Middle frontal gyrus (tissue), 1 donor: ENCODE measurements around the gene MLLT11.

ENCODE experiments used
- DNase-seq: peaks from one replicate; pipeline ENCODE4 v3.0.0-alpha.2; 2015; ENCODE audit warnings: low spot score; ENCODE audit errors: extremely low spot score

The MLLT11 gene, protein sequence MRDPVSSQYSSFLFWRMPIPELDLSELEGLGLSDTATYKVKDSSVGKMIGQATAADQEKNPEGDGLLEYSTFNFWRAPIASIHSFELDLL

DNA sequence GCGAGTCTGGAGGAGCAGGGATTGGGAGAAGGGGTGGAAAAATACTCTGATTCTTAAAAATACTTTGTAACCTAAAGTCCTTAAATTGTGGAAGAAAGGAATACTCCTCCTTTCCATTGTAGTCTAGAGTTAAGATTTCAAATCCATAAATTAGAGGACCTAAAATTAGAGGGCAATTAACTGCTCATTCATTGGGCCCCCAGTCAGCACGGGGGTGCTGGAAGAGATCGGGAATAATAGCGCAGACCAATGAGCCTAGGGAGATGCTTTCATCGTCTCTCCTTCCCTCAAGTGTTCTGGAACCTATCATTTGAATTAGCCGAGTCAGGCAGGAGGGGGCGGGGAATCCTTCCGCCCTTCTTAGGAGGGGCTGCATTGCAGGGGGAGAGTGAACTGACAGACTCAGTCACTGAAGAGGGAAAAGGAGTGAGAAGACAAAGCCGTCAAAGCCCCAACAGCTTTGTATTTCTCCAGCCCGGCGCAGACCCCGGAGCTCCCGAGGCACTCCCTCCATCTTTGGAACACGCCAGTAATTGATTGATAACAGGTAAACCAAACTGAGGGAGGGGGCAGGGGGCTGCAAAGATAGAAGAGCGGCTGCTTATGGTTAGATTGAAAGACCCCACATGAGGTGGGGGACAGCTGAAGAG lies at the start of gene MLLT11:
Gene MLLT11, plus strand, starts transcription at position 391 of the 650 bp plus-strand sequence. CDS start 6,828 bp downstream, outside the sequence.
- no peak for DNase-seq

DNA sequence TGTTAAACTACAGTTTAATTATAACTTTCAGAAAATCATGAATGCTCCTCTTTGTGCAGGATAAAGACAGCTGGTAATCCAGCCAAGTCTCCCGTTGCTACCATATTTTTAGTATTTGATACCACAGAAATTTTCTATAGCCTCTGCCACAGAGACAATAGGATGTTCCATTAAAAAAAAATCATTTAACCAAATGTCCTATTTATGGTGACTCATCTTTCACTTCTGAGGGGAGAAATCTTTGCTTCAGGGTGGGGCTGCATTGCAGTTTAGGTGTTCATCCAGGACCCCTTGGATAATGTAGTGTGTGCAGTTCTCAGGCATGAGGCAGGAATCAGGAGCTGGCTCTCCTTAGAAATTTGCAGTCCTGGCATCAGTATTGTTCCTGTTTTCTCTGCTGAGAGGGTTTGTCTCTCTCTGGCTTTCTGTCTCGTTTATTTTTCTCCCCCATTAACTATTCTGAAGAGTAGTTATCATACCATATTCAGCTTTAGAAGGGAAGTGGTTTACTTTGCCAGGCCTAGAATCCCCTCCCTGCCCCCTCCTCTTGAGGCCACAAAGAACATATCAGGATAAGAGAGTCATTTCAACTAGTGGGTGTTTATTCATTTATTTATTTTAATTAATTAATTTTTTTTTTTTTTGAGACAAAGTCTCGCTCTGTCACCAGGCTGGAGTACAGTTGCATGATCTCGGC lies 48.9 kb upstream of the MLLT11 start:
- no peak for DNase-seq

DNA sequence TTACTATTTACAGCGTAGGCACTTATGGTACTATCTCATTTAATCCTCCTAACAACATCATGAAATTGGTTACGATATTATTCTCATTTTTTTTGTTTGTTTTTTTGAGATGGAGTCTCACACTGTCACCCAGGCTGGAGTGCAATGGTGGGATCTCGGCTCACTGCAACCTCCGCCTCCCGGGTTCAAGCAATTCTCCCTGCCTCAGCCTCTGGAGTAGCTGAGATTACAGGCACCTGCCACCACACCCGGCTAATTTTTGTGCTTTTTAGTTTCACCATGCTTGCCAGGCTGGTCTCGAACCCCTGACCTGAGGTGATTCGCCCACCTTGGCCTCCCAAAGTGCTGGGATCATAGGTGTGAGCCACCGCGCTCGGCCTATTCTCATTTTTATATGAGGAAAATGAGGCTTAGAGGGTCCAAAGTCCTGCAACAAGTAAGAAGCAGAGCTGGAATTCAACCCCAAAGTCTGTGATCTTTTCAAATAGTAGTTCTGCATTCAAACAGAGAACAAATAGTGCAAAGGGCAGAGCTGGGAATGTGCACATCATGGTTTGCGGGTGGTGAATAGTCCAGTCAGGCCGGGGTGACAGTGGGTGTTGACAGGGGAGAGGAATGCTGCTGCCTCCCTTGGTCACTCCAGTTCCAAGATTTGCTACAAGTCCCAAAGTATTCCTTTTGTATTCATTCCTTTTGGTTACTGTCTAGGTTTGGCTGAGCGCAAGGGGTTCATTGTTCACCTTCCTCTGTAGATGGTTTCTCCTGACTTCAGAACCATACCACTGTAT lies 47.3 kb upstream of the MLLT11 start:
- DNase-seq: no peak

DNA sequence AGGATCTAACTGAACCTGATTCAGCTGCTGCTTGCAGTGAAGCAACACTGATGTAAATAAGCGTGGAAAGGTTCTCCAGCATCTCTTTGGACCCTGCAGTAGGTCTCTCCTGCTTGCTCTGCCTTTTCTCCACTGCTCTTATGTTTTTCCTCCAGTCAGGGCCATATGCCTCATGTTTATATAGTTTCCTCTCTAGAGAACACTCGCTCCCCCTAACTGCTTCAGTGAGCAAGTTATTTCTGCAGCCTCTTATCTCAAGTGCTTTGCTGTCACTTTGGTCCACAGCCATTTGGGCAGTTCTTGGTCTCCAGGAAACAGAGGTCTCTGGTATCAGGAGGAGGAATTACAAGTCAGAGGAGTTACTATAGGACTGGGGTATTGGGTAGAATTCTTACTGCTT lies 46.7 kb upstream of the MLLT11 start:
- no peak for DNase-seq

DNA sequence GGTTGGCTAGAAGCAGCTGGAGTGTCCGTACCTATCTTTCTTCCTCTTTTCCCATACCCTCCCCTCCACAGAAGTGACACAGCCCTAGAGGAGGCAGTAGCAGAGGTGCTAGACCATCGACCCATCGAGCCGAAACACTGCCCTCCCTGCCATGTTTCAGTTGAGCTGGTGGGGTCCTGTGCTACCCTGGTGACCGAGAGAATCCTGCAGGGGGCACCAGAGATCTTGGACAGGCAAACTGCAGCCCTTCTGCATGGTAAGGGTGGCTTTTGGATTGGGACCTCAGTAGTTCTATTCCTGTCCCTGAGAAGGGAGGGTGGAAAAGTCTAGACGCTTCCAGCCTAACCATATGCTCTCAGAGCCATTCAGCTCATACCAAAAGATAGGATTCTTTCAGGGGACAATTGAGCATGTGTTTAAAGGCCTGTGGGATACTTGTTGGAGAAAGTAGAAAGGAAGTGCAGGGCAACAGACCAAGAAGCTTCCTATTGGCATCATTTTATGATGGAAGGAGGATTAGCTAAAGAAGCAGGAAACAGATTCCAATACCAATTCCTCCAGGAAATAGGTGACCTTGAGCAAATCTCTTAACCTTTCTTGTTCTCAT lies 35.6 kb upstream of the MLLT11 start:
- no peak for DNase-seq

DNA sequence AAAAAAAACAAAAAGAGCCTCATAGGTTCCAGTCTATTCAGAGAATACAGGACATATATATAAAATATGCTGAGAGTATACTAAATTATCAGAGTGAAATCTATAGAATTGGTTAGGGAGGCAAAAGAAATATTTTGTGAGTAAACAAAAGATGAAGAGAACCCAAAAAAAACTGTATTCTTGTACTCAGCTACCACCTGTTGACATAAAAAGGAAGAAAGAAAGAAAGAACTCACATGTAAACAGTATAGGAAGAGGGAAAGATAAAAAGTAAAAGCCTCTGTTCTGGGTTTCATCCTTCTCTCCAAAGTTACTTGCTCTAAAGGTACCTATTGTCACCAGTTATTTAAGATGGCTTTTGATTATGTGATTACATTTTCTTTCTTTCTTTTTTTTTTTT lies 33.7 kb upstream of the MLLT11 start:
- DNase-seq: no peak

DNA sequence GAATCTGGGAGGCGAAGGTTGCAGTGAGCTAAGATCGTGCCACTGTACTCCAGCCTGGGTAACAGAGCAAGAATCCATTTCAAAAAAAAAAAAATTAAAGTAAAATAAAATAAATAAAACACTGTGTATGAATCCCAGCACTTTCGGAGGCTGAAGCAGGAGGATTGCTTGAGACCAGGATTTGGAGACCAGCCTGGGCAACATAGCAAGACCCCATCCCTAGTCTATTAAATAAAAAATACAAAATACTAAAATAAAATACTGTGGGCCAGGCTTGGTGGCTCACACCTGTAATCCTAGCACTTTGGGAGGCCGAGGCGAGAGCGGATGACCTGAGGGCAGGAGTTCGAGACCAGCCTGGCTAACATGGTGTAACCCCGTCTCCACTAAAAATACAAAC lies 28.0 kb upstream of the MLLT11 start:
- no peak for DNase-seq

DNA sequence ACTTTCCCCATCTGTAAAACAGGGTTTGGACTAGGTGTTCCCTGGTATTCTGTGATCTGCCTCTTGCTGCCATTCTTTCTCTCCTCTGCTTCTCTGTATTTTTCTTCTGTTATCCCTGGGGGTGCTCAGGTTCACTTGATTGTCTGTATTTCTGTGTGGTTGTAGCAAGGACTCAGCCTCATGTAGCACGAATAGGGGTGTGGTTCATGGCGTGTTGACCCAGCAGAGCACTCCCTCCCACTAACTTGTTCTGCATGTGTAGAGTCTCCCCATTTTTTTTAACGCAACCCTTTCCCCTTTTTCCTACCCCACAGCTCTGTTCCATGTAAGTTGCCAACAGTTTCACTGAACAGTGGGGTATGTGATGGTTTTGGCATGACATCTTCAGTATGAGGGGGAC lies 25.0 kb upstream of the MLLT11 start:
- DNase-seq: no peak

DNA sequence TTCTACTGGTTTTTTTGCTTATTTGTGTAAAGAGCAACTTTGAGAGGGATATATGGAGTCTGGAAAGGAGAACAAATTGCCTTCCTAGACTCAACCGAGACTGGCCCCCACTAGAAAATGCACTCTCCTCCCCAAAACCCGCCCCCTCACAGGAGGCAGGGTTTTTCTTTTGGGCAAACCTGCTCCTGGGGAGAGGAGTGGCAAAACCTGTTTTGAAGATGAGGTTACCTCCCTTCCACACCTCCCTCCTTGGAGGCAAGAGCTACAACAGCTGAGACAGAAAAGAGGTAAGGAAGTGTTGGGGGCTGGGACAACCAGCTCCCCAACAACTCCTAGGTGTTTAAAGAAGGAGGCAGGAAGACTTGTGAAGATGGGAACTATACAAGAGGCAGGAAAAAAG lies 23.8 kb upstream of the MLLT11 start, which contains the start of gene BNIPL:
Gene BNIPL, plus strand, starts transcription at position 231 of the 400 bp plus-strand sequence. Its CDS starts 140 bp downstream, at position 371.
- DNase-seq: no peak

DNA sequence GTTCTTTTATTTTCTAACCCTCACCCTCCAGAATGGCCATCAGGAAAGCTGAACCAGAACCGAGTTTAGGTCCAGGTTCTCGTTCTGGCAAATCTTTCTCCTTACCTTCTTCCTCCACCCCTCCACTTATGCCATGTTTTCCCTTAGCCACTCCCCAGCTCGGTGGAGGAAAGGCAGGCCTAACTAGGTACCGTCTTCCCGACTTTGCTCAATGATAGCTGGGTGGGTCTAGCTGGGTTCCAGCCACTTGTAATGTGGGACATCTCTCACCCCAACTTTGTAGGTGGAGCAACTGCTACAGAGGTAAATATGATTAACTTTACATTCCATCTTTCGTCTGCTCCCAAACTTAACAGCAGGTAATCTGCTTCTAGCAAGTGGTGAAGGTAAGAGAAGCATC lies 23.2 kb upstream of the MLLT11 start:
- no peak for DNase-seq

DNA sequence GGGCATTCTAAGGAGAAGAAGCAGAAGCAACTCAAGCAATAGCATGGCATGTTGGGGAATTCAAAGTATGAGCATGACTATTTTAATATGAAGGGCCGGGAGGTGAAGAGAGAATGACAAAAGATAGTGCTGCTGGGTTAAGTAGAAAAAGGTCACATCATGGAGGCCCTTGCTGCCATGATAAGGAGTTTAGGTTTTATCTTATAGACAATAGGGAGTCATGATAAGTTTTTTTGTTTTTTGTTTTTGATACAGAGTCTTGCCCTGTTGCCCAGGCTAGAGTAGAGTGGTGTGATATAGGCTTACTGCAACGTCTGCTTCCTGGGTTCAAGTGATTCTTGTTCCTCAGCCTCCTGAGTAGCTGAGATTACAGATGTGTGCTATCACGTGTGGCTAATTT lies 20.7 kb upstream of the MLLT11 start:
- no peak for DNase-seq

DNA sequence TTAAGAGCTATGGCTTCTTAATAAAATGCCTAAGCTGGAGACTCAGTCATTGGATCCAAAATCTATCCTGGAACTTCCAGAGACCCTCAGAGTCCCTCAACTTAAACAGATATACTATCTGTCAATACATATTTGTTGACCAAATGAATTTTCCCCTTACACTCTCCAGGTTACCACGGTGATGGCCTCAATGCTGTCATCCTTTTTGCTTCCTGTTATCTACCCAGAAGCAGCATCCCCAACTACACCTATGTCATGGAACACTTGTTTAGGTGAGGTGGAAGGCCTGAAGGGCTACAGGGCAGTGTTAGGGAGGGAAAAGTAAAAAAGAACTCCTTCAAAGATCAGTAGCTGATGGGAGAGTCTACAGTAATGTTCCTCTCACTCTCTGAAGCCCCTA lies 17.0 kb upstream of the MLLT11 start:
- no peak for DNase-seq

DNA sequence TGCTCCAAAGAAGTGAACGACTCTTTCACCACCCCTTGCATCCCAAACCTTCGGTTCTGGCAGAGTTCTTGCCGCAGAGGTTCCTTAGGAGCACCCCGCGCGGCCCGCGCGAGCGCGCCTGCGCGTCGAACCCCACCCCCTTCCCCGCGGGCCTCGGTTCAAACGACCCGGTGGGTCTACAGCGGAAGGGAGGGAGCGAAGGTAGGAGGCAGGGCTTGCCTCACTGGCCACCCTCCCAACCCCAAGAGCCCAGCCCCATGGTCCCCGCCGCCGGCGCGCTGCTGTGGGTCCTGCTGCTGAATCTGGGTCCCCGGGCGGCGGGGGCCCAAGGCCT lies 12.6 kb upstream of the MLLT11 start, which contains the start of gene C1orf56:
Gene C1orf56, plus strand, starts transcription at position 161 of the 334 bp plus-strand sequence. Its CDS starts 97 bp downstream, at position 258.
- DNase-seq: no peak

DNA sequence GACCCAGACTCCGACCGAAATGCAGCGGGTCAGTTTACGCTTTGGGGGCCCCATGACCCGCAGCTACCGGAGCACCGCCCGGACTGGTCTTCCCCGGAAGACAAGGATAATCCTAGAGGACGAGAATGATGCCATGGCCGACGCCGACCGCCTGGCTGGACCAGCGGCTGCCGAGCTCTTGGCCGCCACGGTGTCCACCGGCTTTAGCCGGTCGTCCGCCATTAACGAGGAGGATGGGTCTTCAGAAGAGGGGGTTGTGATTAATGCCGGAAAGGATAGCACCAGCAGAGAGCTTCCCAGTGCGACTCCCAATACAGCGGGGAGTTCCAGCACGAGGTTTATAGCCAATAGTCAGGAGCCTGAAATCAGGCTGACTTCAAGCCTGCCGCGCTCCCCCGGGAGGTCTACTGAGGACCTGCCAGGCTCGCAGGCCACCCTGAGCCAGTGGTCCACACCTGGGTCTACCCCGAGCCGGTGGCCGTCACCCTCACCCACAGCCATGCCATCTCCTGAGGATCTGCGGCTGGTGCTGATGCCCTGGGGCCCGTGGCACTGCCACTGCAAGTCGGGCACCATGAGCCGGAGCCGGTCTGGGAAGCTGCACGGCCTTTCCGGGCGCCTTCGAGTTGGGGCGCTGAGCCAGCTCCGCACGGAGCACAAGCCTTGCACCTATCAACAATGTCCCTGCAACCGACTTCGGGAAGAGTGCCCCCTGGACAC lies 12.1 kb upstream of the MLLT11 start:
- no peak for DNase-seq

DNA sequence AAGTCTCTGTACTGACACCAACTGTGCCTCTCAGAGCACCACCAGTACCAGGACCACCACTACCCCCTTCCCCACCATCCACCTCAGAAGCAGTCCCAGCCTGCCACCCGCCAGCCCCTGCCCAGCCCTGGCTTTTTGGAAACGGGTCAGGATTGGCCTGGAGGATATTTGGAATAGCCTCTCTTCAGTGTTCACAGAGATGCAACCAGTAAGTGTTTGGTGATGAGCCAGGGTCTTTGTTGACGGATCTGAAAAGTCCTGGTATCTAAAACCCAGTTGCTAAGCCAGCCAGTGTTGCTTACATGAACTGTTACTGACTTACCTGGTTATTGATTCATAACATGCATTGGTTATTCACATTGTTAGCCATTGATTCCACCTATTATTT lies 11.6 kb upstream of the MLLT11 start:
- no peak for DNase-seq

DNA sequence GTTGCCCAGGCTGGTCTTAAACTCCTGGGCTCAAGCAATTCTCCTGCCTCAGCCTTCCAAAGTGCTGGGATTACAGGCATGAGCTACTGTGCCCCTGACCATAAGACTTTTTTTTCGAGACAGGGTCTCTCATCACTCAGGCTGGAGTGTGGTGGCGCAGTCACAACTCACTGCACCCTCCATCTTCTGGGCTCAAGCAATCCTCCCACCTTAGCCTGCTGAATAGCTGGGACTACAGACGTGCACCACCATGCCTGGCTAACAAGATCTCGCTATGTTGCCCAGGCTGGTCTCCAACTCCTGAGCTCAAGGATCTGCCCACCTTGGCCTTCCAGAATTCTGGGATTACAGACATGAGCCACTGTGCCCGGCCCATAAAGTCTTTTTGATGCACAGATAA lies 10.7 kb upstream of the MLLT11 start:
- DNase-seq: no peak

DNA sequence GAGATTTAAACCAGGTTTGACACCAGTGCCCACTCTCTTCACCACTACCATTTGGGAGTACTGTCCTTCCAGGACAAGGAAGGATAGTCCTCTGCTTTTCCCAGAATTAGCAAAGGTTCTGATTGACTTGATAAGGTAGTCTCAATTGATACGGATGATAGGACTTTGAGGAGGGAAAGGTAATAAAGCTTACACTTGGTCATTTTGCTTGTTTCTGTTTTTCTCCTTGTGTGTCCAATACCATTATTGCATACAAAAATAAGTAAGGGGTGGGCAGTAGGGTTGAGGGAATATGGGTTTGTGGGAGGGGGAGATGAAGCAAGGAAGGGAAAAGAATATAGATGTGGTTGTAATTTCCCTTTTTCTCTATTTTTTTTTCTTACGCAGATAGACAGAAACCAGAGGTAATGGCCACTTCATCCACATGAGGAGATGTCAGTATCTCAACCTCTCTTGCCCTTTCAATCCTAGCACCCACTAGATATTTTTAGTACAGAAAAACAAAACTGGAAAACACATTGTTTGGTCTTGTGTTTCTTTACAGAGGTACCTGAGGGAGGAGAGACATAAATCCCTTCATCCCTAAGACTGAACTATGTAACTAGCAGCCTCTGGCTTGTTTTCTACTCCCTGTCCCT lies 10.0 kb upstream of the MLLT11 start:
- no peak for DNase-seq

DNA sequence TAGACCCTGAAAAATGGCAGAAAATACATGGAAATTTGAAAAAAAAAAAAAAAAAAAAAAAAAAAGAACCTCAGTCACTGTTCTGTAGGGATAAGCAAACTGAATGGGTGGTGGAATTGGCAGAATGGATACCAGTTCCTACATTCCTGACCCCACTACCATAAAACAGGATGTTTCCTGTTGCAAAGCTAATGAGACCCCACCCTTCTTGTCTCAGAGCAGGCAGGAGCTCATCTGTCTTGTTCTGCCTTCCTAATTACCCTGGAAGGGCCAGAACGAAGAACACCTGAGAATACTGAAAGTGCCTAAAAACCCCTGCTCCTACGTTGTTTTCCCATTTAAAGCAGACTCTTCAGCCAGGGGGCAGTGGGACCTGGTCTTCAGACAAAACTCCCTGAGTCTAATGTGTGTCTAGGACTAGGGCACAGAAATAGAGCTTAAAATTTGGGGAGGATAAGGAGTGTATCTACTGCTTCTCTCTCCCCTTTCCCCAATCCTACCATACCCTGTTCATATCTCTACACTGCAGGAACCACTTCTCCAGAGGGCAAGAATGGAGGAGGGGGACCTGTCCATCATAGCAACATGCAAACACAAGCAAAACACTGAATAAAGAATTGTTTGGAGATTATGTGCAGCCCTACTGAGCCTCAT lies 8.7 kb upstream of the MLLT11 start:
- no peak for DNase-seq

DNA sequence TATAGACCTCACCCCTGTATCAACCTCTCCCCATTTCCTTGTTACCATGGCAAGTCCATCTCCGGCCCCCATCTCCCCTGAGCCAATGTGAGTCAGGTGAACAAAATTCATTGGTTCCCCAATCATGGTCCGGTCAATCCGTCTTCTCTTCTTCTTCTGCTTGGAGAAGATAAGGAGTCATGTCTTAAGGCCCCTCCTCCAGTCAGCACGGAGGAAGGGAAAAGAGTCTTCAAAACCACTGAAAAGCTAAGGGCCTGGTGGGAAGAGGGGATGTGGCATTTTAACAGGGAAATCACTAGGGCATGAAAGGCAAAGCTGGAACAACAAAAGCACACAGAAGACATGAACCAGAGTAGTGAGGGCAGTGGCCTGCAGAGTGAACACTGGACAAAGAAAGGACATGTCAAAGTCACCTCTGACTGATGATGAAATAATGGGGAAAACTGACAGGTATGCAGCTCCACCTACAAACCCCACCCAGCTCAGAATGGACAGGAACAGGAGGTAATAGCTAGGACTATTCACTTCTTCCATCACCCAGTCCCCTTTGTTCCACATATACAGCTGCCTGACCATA lies 5.1 kb upstream of the MLLT11 start:
- DNase-seq: no peak

DNA sequence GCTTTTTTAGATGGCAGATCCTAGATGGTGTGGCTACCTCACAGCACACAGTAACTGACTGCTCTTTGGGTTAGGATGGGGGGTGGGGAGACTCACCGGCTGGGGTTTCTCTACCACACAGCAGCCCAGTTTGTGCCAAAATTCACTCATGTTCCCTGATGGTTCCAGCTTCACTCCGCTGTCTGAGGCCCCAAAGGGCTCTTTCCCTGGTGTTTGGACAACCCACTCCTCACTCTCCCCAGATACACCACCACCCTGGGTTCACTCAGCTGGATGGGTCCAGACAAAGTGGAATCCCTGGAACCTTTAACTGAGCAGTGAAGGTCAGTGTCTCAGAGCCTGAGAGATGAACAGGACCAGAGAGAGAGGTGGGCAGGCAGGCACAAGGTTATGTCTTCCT lies 4.6 kb upstream of the MLLT11 start:
- no peak for DNase-seq
